Measurements from ENCODE around the gene DUSP28.

DUSP28 gene

GRCh38 chr2:240522406-240522805, 37.8 kb upstream of the DUSP28 start:
- H3K4me3 ChIP-seq (replicated peaks; ENCODE audit: low read depth, low read length), result no peak overlapping the region
- no peak for TF ChIP-seq CTCF (IDR thresholded peaks at IDR 0.05; ENCODE audit: low read length, missing control alignments)
- DNase-seq (ENCODE audit: low read depth), result no peak

- no peak overlapping the region for H3K4me3 ChIP-seq (replicated peaks; ENCODE audit: low read depth, low read length)
- TF ChIP-seq CTCF (IDR thresholded peaks at IDR 0.05; ENCODE audit: low read length, missing control alignments), result no peak
- no peak for DNase-seq (ENCODE audit: low read depth)
Observed at GRCh38 chr2:240523451-240524281, 36.5 kb upstream of the DUSP28 start.

GRCh38 chr2:240524963-240525718, 35.0 kb upstream of the DUSP28 start:
- DNase-seq (ENCODE audit: low read depth), result no peak
- H3K4me3 ChIP-seq (replicated peaks; ENCODE audit: low read depth, low read length), result no peak overlapping the region
- no peak for TF ChIP-seq CTCF (IDR thresholded peaks at IDR 0.05; ENCODE audit: low read length, missing control alignments)

- TF ChIP-seq CTCF (IDR thresholded peaks at IDR 0.05; ENCODE audit: low read length, missing control alignments), result no peak
- H3K4me3 ChIP-seq (replicated peaks; ENCODE audit: low read depth, low read length), result no peak overlapping the region
- DNase-seq (ENCODE audit: low read depth), result no peak
Observed at GRCh38 chr2:240525802-240526201, 34.4 kb upstream of the DUSP28 start.

- no peak for TF ChIP-seq CTCF (IDR thresholded peaks at IDR 0.05; ENCODE audit: low read length, missing control alignments)
- no peak overlapping the region for H3K4me3 ChIP-seq (replicated peaks; ENCODE audit: low read depth, low read length)
- DNase-seq (ENCODE audit: low read depth), result no peak
Observed at GRCh38 chr2:240526521-240526920, 33.6 kb upstream of the DUSP28 start.

GRCh38 chr2:240527153-240527750, 32.9 kb upstream of the DUSP28 start:
- no peak for DNase-seq (ENCODE audit: low read depth)
- H3K4me3 ChIP-seq (replicated peaks; ENCODE audit: low read depth, low read length), result no peak overlapping the region

More at GRCh38 chr2:240527153-240527750, 32.9 kb upstream of the DUSP28 start:
- TF ChIP-seq CTCF (IDR thresholded peaks at IDR 0.05; ENCODE audit: low read length, missing control alignments), result no peak
